Activated CD4-positive, alpha-beta memory T cell treated with anti-CD3 and anti-CD28 coated beads, Interleukin-2, amount 10 ng/mL, durations not matched to agents 7 days and 5 days (primary cell): ENCODE data around the gene LHFPL3. TPM values are rescaled to one million over a fixed set of nuclear protein-coding genes. Genes with fewer than 3 reads are reported as not detected.

Source experiments
- CTCF ChIA-PET: fragments of 350-600 bp; sonication (Branson Sonifier 250); formaldehyde crosslinking; loops from one replicate; lab custom pipeline; 2021; ENCODE audit warnings: antibody characterized with exemption, inconsistent platforms; lab: Charles Lee
- POLR2A ChIA-PET: fragments of 350-600 bp; sonication (Branson Sonifier 250); formaldehyde crosslinking; loops from one replicate; lab custom pipeline; 2021; ENCODE audit warnings: antibody characterized with exemption; lab: Charles Lee
- DNase-seq: peaks from one replicate; pipeline ENCODE4 v3.0.0-alpha.2; 2020
- H3K27ac Mint-ChIP-seq: one replicate; pipeline ENCODE4 v1.8.0; 2021; ENCODE audit warnings: mild to moderate bottlenecking, mixed read lengths
- H3K27me3 Mint-ChIP-seq: one replicate; pipeline ENCODE4 v1.8.0; 2021; ENCODE audit warnings: mixed read lengths
- H3K36me3 Mint-ChIP-seq: one replicate; pipeline ENCODE4 v1.8.0; 2021; ENCODE audit warnings: low read depth, mixed read lengths
- H3K4me1 Mint-ChIP-seq: one replicate; pipeline ENCODE4 v1.8.0; 2021; ENCODE audit warnings: mixed read lengths
- H3K4me3 Mint-ChIP-seq: one replicate; pipeline ENCODE4 v1.8.0; 2021; ENCODE audit warnings: mild to moderate bottlenecking, mixed read lengths
- H3K9me3 Mint-ChIP-seq: one replicate; pipeline ENCODE4 v1.8.0; 2021; ENCODE audit warnings: mixed read lengths
- total RNA-seq, 2 experiments: library from RNA; stranded (reverse); gene quantifications; one replicate each; pipeline ENCODE4 v1.2.3, GENCODE V29; 2021

Gene LHFPL3
- total RNA-seq, 2 experiments from 2014 or later = not detected

GRCh38 chr7:104790440-104790839 lies 462.0 kb downstream of the LHFPL3 start:
- Mint-ChIP-seq H3K27ac (no peak overlapping the region), H3K36me3 (no peaks in the 10 kb centered on the region)

GRCh38 chr7:104791080-104791479 lies 462.7 kb downstream of the LHFPL3 start:
- H3K4me1 Mint-ChIP-seq = no peaks in the 10 kb centered on the region
- H3K27me3 Mint-ChIP-seq = peaks cover 12% of the 10 kb centered on the region
- no peak for DNase-seq
- CTCF ChIA-PET = no interaction called here
- H3K36me3 Mint-ChIP-seq = no peaks in the 10 kb centered on the region
- no peak overlapping the region for H3K27ac Mint-ChIP-seq
- no peak overlapping the region for H3K4me3 Mint-ChIP-seq
- POLR2A ChIA-PET = no interaction called here
- H3K9me3 Mint-ChIP-seq = no peaks in the 10 kb centered on the region

More at GRCh38 chr7:104790440-104790839, 462.0 kb downstream of the LHFPL3 start:
- H3K4me3 Mint-ChIP-seq = no peak overlapping the region
- no peaks in the 10 kb centered on the region for H3K4me1 Mint-ChIP-seq
- no peak for DNase-seq
- ChIA-PET CTCF (no interaction called here), POLR2A (no interaction called here)
- no peaks in the 10 kb centered on the region for H3K9me3 Mint-ChIP-seq
- H3K27me3 Mint-ChIP-seq = peaks cover 16% of the 10 kb centered on the region

- CTCF ChIA-PET = no interaction called here
- Mint-ChIP-seq H3K27me3 (peaks cover 12% of the 10 kb centered on the region), H3K4me1 (no peaks in the 10 kb centered on the region), H3K4me3 (no peak overlapping the region), H3K9me3 (no peaks in the 10 kb centered on the region), H3K36me3 (no peaks in the 10 kb centered on the region), H3K27ac (no peak overlapping the region)
- no peak for DNase-seq
- POLR2A ChIA-PET = no interaction called here
Measured at GRCh38 chr7:104793066-104793465, 464.7 kb downstream of the LHFPL3 start.

GRCh38 chr7:104794154-104794553 lies 465.8 kb downstream of the LHFPL3 start:
- ChIA-PET POLR2A (no interaction called here), CTCF (no interaction called here)
- no peak for DNase-seq
- no peaks in the 10 kb centered on the region for H3K9me3 Mint-ChIP-seq
- no peak overlapping the region for H3K27ac Mint-ChIP-seq
- H3K4me1 Mint-ChIP-seq = no peaks in the 10 kb centered on the region
- no peak overlapping the region for H3K4me3 Mint-ChIP-seq
- H3K36me3 Mint-ChIP-seq = no peaks in the 10 kb centered on the region
- H3K27me3 Mint-ChIP-seq = peaks cover 12% of the 10 kb centered on the region

GRCh38 chr7:104794589-104794988 lies 466.2 kb downstream of the LHFPL3 start:
- no peaks in the 10 kb centered on the region for H3K36me3 Mint-ChIP-seq
- no peak for DNase-seq
- H3K27me3 Mint-ChIP-seq = peaks cover 13% of the 10 kb centered on the region

GRCh38 chr7:104795086-104795485 lies 466.7 kb downstream of the LHFPL3 start:
- no peaks in the 10 kb centered on the region for H3K9me3 Mint-ChIP-seq
- H3K36me3 Mint-ChIP-seq = no peaks in the 10 kb centered on the region
- CTCF ChIA-PET = no interaction called here
- H3K4me3 Mint-ChIP-seq = no peak overlapping the region
- POLR2A ChIA-PET = no interaction called here
- H3K27ac Mint-ChIP-seq = no peak overlapping the region
- H3K4me1 Mint-ChIP-seq = no peaks in the 10 kb centered on the region
- no peak for DNase-seq
- H3K27me3 Mint-ChIP-seq = peaks cover 15% of the 10 kb centered on the region

More at GRCh38 chr7:104794589-104794988, 466.2 kb downstream of the LHFPL3 start:
- Mint-ChIP-seq H3K9me3 (no peaks in the 10 kb centered on the region), H3K4me3 (no peak overlapping the region), H3K27ac (no peak overlapping the region), H3K4me1 (no peaks in the 10 kb centered on the region)
- ChIA-PET CTCF (no interaction called here), POLR2A (no interaction called here)

- Mint-ChIP-seq H3K4me3 (no peak overlapping the region), H3K27me3 (peaks cover 14% of the 10 kb centered on the region), H3K27ac (no peak overlapping the region), H3K36me3 (no peaks in the 10 kb centered on the region), H3K4me1 (no peaks in the 10 kb centered on the region), H3K9me3 (no peaks in the 10 kb centered on the region)
- DNase-seq = no peak
- CTCF ChIA-PET = no interaction called here
- POLR2A ChIA-PET = no interaction called here
Measured at GRCh38 chr7:104795616-104796398, 467.4 kb downstream of the LHFPL3 start.

- H3K9me3 Mint-ChIP-seq = no peaks in the 10 kb centered on the region
- H3K36me3 Mint-ChIP-seq = no peaks in the 10 kb centered on the region
- no peaks in the 10 kb centered on the region for H3K4me1 Mint-ChIP-seq
- DNase-seq = no peak
- H3K27ac Mint-ChIP-seq = no peak overlapping the region
- H3K4me3 Mint-ChIP-seq = no peak overlapping the region
- peaks cover 12% of the 10 kb centered on the region for H3K27me3 Mint-ChIP-seq
- CTCF ChIA-PET = no interaction called here
- POLR2A ChIA-PET = no interaction called here
Measured at GRCh38 chr7:104800307-104800706, 471.9 kb downstream of the LHFPL3 start.

GRCh38 chr7:104801022-104801421 lies 472.6 kb downstream of the LHFPL3 start:
- Mint-ChIP-seq H3K36me3 (no peaks in the 10 kb centered on the region), H3K9me3 (no peaks in the 10 kb centered on the region), H3K27ac (no peak overlapping the region), H3K4me1 (no peaks in the 10 kb centered on the region), H3K27me3 (peaks cover 13% of the 10 kb centered on the region), H3K4me3 (no peak overlapping the region)
- ChIA-PET CTCF (no interaction called here), POLR2A (interaction anchor here (0.6 to 1.5 kb wide), 2 partner anchors 11 to 75 kb away, joined by 3 read pairs; no protein-coding TSS in a partner anchor)
- no peak for DNase-seq

- H3K36me3 Mint-ChIP-seq = no peaks in the 10 kb centered on the region
- no peaks in the 10 kb centered on the region for H3K4me1 Mint-ChIP-seq
- no peak overlapping the region for H3K27ac Mint-ChIP-seq
- peaks cover 26% of the 10 kb centered on the region for H3K27me3 Mint-ChIP-seq
- H3K9me3 Mint-ChIP-seq = no peaks in the 10 kb centered on the region
- no peak overlapping the region for H3K4me3 Mint-ChIP-seq
- ChIA-PET POLR2A (no interaction called here), CTCF (no interaction called here)
- DNase-seq = no peak
Measured at GRCh38 chr7:104803931-104804330, 475.5 kb downstream of the LHFPL3 start.

GRCh38 chr7:104804696-104805095 lies 476.3 kb downstream of the LHFPL3 start:
- ChIA-PET CTCF (no interaction called here), POLR2A (no interaction called here)
- H3K27me3 Mint-ChIP-seq = peaks cover 24% of the 10 kb centered on the region
- no peaks in the 10 kb centered on the region for H3K36me3 Mint-ChIP-seq
- no peak for DNase-seq
- no peak overlapping the region for H3K4me3 Mint-ChIP-seq
- H3K27ac Mint-ChIP-seq = no peak overlapping the region
- no peaks in the 10 kb centered on the region for H3K4me1 Mint-ChIP-seq
- no peaks in the 10 kb centered on the region for H3K9me3 Mint-ChIP-seq

- DNase-seq = no peak
- Mint-ChIP-seq H3K4me3 (no peak overlapping the region), H3K4me1 (no peaks in the 10 kb centered on the region), H3K36me3 (no peaks in the 10 kb centered on the region), H3K27me3 (peaks cover 28% of the 10 kb centered on the region), H3K27ac (no peak overlapping the region), H3K9me3 (no peaks in the 10 kb centered on the region)
- ChIA-PET CTCF (no interaction called here), POLR2A (no interaction called here)
Measured at GRCh38 chr7:104805449-104806317, 477.3 kb downstream of the LHFPL3 start.

GRCh38 chr7:104807671-104808070 lies 479.3 kb downstream of the LHFPL3 start:
- Mint-ChIP-seq H3K4me3 (no peak overlapping the region), H3K27me3 (peaks cover 31% of the 10 kb centered on the region), H3K36me3 (no peaks in the 10 kb centered on the region), H3K4me1 (no peaks in the 10 kb centered on the region), H3K27ac (no peak overlapping the region), H3K9me3 (no peaks in the 10 kb centered on the region)
- POLR2A ChIA-PET = no interaction called here
- CTCF ChIA-PET = no interaction called here
- DNase-seq = no peak
